Cardiac atrium fibroblast (primary cell): ENCODE results near the gene RO60. TPM values are rescaled to one million over a fixed set of nuclear protein-coding genes. Genes with fewer than 3 reads are reported as not detected.

ENCODE experiments used
- total RNA-seq: library from RNA; depleted of rRNA; stranded (reverse); fragments of >200 nt; gene quantifications from 2 replicates; pipeline ENCODE4 v1.2.3, GENCODE V29; 2015

RO60 gene
- total RNA-seq: 60.4 and 60.7 TPM in 2 replicates

DNA sequence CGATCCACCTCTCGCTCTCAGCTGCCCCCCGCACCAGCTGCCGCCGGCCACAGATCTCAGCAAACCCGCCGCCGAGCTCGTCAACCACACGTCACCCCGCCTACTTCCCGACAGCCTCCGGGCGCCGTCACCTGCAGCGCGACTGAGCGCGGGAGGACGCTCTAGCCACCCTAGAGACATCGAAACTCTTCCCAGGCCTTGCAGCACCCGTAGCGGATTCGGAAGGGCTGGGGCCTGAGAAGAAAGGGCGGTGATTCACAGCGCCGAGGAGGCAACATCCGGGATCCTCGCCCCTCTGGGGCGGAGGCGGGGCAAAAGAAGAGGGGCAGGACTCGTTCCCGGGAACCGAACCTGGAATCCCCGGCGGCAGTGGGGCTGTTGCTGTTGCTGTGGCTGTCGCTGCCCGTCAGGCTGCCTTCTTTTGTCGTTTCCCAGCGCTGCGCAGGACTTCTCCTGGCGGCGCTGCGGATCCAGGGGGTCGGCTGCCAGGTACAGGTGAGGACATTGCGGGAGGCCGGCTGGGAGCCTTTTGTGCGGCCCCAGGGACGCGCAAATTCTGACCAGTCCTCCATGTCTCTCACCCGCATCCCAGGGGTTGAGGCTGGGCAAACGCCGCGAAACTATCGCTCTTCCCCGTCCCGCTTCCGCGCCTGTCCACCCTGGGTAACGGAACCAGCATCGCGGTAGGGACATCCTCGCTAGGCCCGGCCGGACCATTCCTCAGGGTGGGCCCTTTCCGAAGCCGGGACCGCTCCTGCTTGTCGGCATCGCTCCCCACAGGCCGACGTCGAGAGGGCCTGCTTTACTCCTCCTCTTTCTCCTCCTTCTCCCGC lies at the start of gene RO60, which contains the start of gene UCHL5:
Gene RO60 (plus strand): TSS at position 331 of the 833 bp plus-strand sequence. CDS start 9,443 bp downstream, outside the sequence.
Gene UCHL5 (minus strand): TSS at position 79 of the 833 bp plus-strand sequence. CDS start 100 bp downstream, outside the sequence.

GRCh38 chr1:193104907-193105820 lies 45.8 kb downstream of the RO60 start, which contains the start of gene GLRX2:
Gene GLRX2 (minus strand): TSS chr1:193105414. CDS start chr1:193105382, 32 bp downstream.

Other genes with a start within 250 kb of the RO60 start
- gene UCHL5, start 252 bp upstream of the RO60 start, total RNA-seq: 13.0 and 28.7 TPM in 2 replicates
- gene GLRX2, start 45.8 kb downstream of the RO60 start, total RNA-seq: 7.8 and 21.4 TPM in 2 replicates
- 23.2 and 24.6 TPM in 2 replicates for gene CDC73, start 62.4 kb downstream of the RO60 start, total RNA-seq
- 0.49 and 4.2 TPM in 2 replicates for gene B3GALT2, start 127.0 kb downstream of the RO60 start, total RNA-seq